CD4-positive, alpha-beta T cell treated with Interferon alpha-2 for 1 hour (primary cell): ENCODE data around the gene TMEM87B.
"Not testable (repeated sequence)": the region's sequence is repeated elsewhere in the genome, so short reads cannot be mapped to it uniquely, and the experiment has no call there.

Experiments
- DNase-seq, 2 donors: peaks; one replicate each; pipeline ENCODE4 v3.0.0-alpha.2; 2020 to 2022

TMEM87B gene

DNA sequence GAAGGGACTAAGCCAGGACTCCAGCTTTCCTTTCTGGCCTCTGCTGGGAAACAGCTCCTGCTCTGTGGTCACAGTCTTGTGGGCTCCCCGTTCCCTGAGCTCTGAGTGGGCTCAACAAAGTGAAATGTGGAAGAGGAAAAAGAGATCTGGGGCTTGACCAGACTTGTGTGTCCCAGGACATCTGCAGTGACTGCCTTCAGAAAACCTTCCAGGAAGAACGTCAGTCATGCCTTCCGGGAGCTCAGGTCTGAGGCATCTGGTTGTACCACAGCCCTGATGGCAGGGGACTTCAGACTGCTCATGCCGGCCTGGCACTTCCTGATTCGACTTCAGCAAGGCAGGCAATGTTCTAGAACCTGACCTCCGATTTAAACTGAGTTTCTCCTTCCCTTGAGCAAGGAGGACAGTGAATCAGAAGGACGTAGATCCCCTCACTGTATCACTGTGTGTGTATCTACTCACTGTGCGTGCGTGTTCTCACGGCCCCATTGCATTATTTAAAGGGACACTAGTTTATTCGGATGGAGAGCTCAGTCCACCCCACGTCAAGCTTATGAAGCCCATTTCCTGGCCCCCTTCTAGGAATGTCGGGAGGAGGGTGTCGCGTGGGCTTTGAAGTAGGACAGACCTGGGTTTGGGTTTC, 82.6 kb downstream of the TMEM87B start:
- DNase-seq = peak in 1 of 2 donors; percentile 24

GRCh38 chr2:112138159-112139032, 83.3 kb downstream of the TMEM87B start, which contains the start of gene FBLN7:
Gene FBLN7 (plus strand): TSS chr2:112138385. CDS start chr2:112138656, 271 bp downstream.
- no peak for DNase-seq

GRCh38 chr2:112139033-112139614, 84.1 kb downstream of the TMEM87B start:
- not testable (repeated sequence) for DNase-seq

DNA sequence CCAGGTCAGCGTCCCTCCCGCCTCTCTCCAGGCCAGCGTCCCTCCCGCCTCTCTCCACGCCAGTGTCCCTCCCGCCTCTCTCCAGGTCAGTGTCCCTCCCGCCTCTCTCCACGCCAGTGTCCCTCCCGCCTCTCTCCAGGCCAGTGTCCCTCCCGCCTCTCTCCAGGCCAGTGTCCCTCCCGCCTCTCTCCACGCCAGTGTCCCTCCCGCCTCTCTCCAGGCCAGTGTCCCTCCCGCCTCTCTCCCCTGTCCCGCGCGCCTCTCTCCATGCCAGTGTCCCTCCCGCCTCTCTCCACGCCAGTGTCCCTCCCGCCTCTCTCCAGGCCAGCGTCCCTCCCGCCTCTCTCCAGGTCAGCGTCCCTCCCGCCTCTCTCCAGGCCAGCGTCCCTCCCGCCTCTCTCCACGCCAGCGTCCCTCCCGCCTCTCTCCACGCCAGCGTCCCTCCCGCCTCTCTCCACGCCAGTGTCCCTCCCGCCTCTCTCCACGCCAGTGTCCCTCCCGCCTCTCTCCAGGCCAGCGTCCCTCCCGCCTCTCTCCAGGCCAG, 84.7 kb downstream of the TMEM87B start:
- DNase-seq = not testable (repeated sequence)

GRCh38 chr2:112140205-112140802, 85.2 kb downstream of the TMEM87B start:
- DNase-seq = no peak

DNA sequence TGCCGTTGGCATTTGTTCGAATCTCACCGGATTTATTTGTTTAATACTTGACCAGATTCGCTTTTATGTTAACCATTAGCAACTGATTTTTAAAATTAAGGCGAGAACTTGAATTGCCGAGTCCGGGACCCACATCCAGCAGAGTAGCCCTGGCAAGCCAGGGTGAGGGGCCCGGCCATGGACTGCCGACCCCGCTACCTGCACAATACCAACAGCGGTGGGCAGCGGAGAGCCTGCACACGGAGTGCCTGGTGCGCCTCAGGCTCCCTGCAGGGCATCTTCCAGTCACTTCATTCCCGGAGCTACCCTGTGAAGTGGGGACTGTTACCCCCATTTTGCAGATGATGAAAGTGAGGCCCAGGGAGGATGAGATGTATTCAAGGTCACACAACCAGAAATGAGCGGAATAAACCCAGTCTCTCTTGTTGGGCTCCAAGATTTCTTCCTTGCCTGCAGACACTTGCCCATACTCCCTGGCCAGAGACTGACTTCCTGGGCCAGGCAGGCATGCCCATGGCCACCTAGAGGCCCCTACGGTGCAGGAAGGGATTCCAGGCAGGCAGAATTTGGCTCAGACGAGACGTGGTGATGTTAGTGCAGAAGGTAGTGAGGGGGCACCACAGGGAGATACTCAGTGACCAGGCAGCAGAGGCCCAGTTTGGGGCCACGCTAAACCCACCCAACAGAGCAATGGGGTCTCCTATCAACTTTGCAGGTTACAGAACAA, 86.0 kb downstream of the TMEM87B start:
- DNase-seq = no peak

GRCh38 chr2:112141626-112142007, 86.5 kb downstream of the TMEM87B start:
- no peak for DNase-seq

DNA sequence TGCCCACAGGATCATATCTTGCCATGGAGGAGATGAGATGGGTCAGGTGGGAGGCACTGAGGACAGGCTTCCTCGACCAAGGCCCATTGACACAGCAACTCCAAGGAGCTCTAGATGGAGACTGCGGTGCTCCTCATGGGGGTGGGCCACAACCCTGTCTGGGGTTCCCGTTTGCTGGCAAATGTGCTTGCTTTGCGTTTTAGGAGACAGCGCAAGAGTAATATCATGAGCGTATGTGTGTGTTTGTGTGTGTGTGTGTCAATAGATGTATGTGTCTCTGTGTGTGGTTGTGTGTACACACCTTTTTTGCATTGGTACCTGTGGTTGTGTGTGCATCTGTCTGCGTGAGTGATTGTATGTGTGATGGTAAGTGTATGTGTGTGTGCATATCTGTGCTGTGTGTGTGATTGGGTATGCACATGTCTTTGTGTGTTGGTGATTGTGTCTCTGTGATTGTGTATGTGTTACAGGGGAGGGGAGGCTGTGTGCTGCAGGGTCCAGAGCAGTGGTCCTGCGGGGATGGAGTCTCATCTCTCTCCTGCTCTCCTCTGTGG, 87.5 kb downstream of the TMEM87B start:
- DNase-seq = no peak

- DNase-seq = no peak
Observed at GRCh38 chr2:112143150-112143549, 88.1 kb downstream of the TMEM87B start.

DNA sequence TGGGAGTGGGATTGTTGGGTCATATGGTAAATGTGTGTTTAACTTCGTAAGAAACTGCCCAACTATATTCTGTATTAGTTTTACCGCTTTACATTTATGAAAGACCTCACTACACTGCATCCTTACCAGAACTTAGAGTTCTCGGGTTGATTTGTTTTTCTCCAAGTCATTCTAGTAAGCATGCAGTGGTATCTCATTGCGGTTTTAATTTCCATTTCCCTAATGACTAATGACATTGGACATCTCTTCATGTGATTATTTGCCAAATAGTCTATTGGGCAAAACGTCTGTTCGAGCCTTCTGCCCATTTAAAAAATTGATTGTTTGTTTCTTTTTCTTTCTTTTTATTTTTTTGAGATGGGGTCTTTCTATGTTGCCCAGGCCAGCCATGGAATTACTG, 89.9 kb downstream of the TMEM87B start:
- no peak for DNase-seq

DNA sequence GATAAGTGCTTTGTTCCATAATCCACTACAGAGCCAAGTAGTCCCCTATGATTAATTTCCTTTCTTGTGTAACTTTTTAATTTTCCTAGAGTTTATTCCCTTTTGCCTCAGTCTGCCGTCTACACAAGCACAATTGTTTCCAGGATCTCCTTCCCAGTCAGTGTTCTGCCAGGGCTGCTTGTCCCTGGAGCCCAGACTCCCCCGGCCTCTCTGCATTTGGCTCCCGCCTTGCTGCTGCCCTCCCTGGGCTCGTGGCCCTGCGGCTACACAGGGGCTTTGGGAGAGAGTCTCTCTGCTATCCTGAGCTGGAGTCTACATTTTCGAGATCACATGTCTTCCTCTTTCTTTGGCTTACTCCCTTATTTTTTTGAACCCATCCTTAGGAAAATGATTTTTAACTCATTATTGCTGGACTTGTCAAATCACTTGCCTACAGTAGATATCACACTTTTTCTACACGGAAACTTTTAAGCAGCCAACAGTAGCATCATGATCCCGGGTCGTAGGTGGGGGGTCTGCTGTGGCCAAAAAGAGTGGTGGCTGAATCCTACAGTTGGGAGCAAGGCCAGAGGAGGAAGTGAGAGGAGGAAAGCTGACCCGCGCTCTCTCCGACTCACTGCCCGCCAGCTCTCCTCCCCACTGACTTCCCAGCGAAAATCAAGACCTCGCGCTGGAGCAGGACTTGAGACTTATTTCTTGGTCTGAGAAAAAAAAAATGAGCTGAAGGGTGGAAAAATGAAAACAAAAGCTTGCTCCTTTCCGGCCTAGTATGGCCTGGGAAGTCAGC, 92.5 kb downstream of the TMEM87B start:
- no peak for DNase-seq

DNA sequence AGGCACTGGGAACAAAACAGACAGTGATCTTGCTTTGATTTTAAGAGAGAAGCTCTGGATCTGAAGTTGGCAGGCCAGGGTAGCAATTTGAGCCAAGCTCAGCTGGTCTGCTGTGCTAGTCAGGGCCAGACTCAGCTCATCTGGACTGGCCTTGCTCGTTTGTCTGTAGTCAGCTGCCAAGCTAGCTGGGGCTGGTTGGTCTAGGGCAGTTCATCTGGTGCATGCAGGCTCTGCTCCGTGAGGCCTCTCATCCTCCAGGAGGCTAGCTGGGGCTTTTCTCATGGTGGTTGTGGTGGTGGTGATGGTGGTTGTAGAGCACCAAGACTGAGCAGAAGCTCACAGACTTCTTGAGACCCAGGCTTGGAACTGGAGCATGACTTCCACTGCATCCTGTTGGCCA, 93.4 kb downstream of the TMEM87B start:
- no peak for DNase-seq

GRCh38 chr2:112149194-112149593, 94.1 kb downstream of the TMEM87B start:
- no peak for DNase-seq

DNA sequence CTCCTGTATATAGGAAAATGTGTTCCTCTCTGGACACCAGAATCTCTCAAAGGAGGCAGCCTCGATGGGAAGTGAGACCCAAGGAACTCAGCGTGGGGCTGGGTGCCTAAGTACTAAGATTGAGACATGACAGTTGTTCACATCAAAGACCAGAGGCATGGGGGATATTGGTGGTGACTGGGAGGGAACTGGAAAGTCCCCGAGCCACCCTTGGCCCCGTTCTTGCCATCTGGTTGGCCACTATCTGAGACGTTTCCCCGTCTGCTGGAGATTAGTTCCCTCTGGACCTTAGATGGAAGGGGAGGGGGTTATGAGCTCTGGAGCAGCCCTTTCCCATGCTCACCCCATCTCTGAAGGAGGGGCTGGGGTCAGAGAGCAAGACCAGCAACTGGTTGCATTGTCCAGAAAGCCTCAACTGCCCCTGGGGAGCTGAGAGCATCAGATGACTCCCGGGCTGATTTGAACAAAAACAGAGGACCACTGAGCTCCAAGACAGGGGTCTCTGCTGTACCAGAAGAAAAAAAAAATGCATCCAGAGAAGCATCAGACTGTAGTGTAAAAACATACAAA, 94.9 kb downstream of the TMEM87B start:
- DNase-seq = no peak

GRCh38 chr2:112150447-112150846, 95.4 kb downstream of the TMEM87B start:
- no peak for DNase-seq

GRCh38 chr2:112150851-112151250, 95.8 kb downstream of the TMEM87B start:
- no peak for DNase-seq

- no peak for DNase-seq
Observed at GRCh38 chr2:112151271-112151670, 96.2 kb downstream of the TMEM87B start.

DNA sequence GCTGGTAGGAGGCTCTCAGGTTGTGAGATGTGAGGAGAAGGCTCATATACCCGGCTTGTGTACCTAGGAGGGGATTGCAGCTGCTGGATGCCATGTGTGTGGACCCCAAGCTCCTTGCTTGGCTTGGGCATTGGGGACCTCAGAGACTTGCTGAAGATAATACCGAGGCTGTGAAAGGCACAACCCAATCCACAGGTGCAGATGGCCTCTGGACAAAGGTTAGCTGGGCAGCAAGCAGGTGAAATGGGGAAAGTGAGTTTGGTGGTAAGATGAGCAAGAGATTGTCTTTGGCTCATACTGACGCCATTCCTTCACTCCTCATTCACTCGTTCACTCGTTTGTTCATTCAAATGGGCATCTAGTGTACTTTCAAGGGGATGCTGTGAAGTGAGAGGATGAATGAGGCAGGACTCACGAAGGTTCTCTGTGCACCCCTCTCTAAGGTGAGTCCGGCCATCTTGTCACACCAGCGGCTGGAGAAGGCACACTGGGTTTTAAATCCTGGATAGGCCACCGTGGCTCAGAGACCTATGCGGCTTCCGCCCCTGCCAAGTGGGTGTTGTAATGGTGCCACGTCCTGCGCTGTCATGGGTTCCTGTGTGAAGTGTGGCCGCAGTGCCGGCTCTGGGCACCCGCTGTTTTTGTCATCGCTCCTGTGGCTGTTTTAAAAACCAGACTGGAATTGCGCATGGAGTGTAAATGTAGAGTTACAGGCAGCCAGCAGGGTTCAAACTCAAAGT, 96.8 kb downstream of the TMEM87B start:
- no peak for DNase-seq

GRCh38 chr2:112152476-112153178, 97.6 kb downstream of the TMEM87B start:
- DNase-seq = no peak

DNA sequence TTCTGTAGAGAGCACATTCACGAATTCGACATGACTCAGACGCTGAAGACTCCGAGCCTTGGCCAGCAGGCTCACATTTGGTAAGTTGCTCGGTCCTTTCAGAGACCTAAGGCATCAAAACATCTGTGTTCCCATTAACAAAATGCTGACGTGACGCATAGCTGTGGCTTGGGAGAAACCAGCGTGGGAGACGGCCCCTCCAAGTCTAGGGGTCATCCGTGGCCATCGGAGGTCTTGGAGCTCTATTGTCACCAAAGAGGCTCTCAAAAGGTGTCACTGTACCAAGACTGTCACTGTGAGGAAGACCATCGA, 98.1 kb downstream of the TMEM87B start:
- DNase-seq = no peak
